ENCODE measurements around the gene DTNBP1.

Gene DTNBP1

DNA sequence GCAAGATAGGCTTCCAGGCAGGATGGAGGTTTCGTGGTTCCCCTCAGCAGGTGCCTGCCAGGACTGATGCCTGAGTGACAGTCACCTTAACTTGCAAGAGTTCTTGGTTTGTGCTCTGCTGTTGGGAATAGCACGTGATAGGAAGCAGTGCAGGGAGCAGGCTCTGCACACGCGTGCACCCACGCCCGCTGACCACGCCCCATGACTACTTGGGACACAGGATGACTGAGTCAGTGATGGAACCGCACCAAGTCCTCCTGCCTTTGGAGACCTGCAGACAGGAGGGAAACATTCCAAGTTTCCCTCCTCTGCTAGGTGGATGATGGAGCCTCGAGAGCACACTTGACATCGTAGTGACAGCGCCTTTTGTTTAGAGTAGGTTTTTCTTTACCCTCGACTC, 164.2 kb downstream of the DTNBP1 start:
- no peak for DNase-seq

DNA sequence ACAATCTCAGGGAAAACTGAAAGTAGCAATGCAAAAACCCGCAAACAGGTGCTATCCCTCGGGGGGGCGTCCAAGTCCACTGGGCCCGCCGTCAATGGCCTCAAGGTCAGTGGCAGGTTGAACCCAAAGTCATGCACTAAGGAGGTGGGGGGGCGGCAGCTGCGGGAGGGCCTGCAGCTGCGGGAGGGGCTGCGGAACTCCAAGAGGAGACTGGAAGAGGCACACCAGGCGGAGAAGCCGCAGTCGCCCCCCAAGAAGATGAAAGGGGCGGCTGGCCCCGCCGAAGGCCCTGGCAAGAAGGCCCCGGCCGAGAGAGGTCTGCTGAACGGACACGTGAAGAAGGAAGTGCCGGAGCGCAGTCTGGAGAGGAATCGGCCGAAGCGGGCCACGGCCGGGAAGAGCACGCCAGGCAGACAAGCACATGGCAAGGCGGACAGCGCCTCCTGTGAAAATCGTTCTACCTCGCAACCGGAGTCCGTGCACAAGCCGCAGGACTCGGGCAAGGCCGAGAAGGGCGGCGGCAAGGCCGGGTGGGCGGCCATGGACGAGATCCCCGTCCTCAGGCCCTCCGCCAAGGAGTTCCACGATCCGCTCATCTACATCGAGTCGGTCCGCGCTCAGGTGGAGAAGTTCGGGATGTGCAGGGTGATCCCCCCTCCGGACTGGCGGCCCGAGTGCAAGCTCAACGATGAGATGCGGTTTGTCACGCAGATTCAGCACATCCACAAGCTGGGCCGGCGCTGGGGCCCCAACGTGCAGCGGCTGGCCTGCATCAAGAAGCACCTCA, 166.3 kb downstream of the DTNBP1 start:
- DNase-seq = no peak

DNA sequence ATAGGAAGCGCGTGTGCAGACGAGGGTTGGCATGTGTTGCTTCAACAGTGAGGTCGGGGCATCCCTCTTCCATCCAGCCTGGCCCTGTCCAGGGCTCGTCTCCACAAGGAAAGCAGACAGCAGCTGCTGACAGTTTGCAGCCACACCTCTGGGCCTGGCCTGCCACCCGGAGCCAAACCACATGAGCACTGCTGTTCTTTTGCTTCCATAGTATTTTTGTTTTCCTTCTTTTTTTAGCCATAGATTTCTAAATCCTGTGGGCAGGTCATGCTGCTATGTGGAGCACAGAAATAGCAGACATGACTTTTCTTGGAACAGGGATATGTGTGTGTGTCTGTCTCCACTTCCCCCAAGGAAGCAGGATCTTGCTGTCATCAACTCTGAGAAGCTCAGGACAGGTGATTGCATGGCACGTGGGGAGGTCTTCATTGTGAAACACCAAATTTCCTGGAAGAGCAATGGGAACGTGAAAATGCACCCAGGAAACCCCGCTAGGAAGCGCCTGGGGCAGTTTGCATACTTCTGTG, 167.4 kb downstream of the DTNBP1 start:
- no peak for DNase-seq

DNA sequence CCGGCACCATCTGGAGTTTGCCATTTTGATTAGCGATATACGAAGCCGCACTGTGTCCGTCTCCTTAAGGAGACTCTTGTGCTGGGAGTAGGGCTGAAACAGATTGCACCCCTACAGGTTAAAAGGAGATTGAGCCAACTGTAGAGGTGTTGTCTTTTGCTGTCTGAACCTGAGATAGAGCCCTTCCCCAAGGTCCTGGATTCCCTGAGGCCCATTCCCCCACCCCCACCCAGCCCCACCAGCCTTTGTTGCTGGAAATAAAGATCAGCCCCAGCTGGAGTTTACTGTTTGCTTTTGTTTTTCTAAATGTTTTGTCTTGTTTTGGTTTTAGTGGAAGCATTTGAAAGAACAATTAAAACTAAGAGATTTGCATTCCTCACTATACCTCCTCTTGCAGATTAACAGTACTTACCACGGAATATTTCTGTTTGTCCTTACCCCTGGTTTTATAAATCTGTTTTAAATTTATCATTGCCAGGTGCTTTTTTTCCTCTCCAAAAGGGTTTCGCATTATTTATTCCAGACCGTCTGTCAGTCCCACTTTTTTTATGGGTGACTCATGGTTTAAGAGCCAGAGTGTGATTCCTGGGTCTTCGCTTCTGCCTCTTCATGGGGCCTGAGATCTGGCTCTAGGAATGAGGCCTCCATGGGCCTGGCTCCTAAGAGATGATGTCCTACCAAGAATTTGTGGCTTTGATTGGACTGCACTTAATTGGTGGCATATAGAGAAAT, 169.2 kb downstream of the DTNBP1 start:
- no peak for DNase-seq

DNA sequence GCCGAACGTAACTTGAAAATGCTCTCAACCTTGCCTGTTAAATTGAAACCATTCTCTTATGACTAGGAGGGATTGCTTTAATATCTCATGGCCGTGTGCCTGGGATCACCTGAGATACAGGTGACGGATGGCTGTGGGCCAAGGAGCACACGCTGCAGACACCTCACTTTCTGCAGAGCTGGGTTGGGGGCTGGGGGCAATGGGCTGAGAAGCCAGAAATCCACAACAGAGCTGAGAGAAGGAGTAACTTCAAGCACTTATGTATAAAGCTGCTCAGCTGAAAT, 170.9 kb downstream of the DTNBP1 start:
- no peak for DNase-seq

DNA sequence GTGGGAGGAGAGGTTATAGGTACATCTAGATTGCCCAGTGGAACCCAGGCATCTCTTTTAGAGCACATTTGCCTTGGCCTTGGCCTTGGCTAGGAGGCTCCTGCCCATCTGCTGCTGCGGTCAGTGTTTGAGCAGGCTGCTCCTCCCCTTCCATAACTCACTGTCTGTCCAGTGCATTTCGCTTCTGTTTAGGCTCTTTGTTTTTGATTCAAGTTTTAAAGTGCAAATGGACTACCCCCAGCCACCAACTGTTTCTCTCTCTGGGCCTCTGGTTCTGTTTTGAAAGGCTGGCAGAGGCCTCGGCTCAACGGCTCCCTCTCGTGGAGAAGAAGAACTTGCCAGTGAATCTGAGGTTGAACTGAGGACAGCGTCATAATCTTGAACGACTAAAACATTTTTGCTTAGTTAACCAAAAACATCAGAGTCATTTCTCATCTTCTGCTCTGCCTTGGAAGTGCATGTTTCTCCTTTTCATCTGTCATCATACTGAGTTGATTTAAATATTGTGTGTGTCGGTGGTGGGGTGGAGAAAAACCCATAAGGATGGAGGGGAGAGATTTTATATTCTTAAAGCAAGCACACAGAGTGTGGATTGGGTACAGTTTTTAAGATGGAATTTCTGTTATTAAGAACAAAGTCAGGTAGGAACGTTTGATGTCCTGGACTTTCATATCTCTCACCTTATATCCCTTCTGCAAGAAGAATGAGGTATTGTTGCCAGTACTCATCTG, 171.4 kb downstream of the DTNBP1 start:
- peak; percentile 47 for DNase-seq

DNA sequence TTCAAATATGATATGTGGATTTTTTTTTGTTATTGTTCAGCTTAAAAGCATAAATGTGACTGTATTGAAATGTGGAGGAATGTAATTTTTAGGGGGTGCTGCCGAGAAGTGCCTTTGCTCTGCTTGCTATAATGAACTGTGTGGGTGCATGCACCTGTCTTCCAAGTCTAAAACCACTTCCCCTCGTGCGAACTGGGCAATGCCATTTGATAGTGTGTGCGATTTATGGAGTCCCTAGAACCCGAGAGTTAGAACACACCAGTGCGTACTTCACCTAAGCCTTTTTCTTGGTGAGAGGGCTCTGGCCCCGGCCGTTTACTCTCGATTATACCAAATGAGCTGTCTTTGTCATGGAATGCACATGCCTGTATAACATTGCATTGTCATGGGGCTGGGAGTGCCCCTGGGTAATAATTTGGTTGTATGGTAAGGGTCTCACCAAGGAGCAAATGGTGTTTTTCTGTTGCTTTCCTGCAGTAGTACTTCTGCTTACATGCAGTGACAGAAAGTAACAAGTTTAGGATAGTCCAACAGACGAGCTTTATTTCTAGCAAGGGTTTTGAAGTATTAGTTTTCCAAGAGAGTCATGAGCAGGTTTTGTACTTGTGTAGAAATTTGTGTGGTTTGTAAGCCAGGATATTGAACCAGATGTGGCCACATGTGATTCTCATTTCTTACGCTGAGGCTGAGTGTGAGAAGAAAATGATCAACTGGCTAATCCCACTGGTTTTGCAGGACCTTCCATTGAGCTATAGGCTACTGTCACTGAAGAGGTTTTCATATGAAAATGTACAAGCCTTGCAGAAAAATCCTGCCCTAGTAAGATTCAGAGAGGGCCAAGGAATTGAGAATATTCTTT, 172.4 kb downstream of the DTNBP1 start:
- DNase-seq = no peak

DNA sequence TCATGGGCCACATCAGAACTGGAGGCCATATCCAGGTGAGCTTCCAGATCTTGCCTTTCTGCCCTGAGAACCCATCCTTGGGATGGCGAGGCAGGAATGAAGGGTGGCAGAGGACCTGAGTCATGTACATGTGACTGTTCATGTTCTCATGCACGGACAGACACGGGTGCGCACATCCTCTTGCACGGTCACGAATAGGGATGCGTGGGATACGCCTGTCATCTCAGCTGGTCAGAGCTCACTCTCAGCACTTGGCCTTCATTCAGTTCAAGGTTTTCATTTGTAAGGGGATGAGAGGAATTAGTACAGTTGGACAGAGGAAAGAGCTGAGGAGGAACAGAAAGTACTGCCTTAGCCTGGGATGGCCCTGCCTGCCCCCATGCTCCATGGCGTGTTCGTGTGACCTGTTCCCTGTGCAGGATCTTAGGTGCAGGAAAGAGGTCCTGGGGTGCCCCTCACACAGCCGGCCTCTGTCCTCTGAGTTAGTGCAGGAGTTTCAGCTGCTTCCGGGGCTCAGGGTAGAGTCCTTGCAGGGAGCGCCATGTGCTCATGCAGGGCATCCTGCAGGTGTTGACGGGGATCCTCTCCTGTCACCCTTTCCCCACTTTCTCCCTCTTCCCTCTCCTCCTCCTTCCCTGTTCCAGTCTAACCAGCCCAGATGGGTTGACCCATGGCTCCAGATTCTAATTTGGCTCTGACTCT, 173.4 kb downstream of the DTNBP1 start:
- no peak for DNase-seq

DNA sequence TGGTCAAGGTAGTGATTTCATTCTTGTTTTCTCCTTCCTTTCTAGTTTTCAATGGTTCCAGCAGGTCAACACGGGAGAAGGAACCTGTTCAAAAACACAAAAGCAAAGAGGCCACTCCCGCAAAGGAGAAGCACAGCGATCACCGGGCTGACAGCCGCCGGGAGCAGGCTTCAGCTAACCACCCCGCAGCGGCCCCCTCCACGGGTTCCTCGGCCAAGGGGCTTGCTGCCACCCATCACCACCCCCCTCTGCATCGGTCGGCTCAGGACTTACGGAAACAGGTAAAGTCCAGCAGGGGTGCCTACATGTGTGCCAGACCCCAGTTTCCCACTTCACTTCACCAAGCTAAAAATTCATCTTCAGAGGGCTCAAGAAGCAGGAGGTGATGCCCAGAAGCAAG, 175.6 kb downstream of the DTNBP1 start:
- no peak for DNase-seq

DNA sequence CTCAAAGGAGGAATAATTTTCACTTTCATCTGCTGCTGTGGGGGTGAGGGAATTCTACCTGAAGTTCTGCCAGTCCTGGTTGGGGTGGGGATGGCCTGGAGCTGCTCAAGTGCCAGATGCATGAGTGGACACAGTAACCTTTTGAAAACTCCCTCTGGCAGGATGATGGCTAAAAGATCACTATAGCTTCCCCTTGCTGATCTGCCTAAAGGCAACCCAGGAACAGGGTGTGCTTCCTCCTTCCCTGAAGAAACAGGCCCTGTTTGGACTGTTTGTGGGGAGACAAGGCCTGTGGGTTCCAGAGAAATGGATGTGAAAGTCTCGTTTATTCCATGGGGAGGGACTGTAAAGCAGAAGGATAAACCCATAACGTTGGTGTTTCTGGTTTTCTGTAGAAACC, 176.9 kb downstream of the DTNBP1 start:
- DNase-seq = no peak

DNA sequence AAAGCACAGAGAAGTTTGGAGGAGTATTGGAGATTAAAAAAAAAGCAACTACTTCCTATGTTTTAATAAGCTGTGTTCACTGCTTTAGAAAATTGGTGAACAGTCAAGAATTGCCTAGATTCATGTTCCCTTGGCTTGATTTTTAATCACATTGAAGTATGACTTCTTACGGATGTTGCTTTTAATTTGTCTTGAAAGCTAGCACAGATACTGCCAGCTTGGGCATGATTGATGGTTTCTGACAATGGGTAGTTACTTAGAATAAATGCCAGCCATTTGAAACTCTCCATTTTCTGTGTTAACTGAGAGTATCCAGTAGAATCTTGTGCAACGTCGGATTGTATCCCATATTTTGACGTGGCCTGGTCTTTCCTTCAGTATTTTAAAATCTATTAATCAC, 178.0 kb downstream of the DTNBP1 start:
- DNase-seq = no peak

DNA sequence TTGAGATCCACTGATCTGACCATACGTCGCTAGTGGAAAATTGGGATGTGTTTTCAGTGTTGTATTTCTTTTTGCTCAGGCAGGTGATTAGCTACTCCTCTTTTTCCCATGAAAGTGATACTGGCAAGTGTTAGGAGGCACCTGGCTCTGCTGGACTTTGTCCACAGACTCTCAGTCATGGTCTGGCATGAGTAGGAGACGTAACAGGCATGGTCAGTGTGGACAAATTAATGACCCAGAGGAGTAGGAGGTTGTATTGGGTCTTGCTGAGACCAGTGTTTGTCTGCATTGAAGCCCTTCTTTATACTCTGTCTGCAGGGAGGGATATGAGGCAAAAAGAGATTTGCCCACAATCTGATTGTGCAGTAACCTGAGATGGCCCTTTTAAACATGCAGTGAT, 178.7 kb downstream of the DTNBP1 start:
- no peak for DNase-seq

DNA sequence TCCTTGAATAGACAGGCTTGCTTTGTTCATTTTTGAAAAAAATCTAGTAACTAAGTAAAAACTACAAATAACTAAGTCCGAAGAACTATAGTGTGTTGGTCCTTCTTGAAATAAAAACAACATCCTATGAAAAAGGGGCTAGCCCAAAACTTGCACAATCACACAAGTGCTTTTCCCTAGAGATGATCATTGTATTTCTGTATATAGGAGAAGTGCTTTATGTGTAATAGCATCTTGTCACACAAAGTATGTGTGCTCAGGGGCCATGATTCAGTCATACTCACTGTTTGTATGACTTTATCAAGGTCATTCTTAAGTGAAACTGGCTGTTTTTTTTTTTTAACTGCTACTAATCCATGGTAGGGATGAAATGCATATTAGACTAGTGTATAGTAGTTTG, 179.8 kb downstream of the DTNBP1 start:
- no peak for DNase-seq

DNA sequence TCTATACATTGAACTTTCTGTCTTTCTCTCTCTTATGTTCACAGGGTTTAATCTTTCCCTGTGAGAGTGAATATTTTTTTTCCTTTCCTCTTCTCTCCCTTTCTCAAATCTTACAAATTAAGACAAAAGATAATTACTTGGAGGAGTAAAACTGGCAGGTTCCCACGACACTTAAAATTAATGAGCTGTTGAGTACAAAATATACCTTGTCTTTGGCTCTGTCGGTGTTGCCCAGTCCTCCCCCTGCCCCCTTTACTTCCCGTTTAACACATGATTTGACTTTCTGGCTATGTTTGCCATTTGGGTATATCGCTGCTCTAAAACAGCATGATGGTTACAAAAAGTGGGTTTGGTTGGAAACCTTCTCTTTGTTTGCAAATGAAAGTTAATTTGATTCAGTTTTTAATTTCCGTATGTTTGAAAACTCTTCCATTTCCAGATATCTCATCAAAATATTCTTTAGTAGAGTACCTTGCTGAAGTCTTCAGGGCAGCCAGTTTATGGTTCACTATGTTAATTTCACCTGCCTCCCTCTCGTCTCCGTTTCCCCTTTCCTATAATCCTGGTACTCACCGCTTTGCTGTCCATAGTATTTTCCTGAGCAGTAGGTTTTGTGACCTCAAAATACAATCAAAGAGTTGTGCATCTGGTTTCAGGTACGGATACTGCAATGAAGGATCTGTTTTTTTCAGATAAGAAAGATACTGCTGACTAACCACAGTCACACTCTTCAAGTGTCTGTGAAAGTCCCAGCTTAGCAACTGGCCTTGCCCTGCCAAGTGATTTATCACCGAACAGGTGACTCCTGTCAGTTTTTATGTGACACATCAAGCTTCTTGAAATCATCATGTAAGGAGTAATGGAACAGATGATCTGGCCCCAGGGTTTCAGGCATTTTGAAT, 181.2 kb downstream of the DTNBP1 start:
- DNase-seq = no peak

DNA sequence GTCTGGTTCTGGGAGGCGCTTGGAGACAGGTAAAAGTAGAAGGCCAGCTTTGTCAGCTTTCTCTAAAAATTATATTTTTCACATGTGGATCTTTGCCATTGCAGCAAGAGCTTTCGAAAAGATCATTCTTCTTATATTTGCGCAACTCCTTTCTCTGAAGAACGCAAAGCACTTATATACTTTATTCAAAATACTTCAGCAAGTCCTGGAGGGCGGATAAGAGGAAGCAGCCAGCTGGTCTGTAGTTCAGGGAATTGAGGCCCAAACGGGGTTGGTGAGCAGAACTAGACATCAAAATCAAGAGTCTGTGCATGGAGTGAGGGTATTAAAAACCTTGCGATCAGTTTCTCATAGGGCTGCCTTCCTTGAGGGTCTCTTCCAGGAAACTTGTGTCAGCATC, 182.3 kb downstream of the DTNBP1 start:
- DNase-seq = no peak

DNA sequence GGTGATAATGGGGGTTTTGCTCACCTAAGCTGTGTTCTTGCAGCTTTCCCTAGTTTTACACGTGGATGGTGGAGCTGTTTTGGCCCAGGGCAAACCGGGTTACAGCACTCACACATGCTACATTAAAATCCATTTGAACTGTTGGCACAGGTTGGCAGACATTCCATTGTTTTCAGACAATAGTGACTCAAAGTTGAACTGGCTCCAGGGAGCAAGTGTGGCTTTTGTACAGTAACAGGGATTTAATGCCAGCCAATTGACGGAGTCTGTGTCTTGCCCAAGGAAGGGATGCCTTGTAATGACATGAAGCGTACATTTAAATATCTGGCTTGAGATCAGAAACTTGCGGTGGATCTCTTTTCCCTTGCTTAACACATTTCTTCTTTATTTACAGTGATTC, 183.1 kb downstream of the DTNBP1 start:
- no peak for DNase-seq

DNA sequence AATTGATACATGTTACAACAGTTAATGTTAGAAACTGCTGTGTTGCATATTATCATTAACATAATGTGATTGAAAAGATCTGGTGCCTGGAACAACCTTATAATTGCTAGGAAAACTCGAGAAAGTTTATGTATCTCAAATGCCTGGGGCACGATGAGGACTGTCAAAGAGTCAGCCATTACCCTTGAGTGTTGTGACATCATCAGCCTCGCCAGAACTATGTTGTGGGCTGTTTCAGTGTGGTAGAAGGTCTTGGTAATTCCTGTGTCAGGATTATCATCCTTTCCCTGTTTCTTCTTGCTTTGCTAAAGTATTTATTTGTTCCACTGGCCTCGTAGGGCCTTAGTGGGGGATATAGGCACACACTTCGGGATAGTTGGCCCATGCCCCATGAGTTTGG, 185.1 kb downstream of the DTNBP1 start:
- DNase-seq = no peak

DNA sequence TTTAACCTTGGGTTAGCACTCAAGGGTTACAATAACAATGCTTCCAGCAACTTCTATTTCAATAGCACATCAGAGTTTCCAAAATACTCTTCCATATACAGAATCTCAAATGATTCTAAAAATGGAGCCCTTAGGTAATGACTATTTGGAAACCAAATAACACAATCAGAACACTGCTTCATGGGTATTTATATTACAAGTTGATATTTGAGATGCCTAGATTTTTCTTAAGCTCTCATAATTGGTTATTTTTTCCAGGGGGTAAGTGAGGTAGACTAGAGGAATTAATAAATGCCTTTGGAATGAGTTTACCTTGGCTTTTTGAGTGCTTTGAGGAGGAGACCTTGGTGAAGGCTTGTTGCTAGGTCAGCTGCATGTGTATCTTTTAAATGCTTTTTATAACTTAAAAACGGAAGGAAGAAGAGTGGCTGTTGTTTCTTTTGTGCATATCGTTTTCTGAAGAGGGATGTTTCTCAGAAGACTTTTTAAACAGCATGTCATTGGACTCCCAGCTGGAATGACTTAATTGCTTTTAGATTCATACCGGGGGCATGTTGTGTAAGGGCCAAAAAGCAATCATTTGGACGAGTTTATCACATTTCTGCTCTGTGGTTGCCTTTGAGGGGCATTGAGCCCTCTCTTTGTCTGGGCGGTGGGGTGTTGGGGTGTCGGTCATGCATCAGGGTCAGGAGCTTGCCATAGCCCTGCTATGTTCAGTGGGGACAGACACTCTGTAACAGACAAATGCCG, 186.0 kb downstream of the DTNBP1 start:
- DNase-seq = no peak

DNA sequence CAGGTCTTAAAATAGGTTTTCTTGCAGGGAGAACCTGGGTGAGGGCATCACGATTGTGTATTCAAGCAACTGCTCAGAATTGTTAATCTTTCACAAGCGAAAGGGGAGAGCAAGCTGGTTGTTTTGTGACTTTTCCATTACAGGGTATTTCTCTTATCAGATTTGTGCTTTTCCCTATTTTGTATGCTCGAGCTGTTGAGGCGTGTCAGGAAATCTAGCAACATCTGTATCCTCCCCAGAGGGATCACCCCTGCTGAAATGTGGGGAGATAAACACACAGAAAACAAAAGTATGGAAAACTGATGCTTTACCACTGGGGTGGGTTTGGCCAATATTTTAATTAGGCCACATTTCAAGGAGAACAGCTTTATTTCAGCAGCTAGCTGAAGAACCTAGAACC, 187.0 kb downstream of the DTNBP1 start:
- DNase-seq = no peak

DNA sequence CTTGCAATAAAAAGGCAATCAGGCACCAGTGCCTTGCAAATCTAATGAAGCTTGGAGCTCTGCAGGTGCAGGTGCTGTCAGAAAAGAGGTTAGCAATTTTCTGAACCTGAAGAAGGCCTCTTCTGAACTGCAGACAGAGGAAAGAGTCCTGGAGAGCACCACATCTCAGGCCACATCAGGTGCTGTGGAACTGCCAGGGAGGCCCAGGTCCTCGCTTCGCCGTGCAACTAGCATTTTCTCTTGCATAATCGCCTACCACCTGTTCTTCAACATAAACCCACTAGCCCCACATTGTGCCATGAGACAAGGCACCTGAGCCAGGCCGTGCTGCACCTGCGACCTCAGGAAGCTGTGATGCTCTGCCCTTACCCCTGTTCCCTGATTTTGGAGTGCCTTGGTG, 187.6 kb downstream of the DTNBP1 start:
- no peak for DNase-seq
